MM.1S (cell line): ENCODE measurements around the gene EEF1A1.
"Not testable (repeated sequence)": the region's sequence is repeated elsewhere in the genome, so short reads cannot be mapped to it uniquely, and the experiment has no call there.

Experiments used
- EZH2 ChIP-seq: fragments of 300-600 bp; sonication (generic); optimal IDR thresholded peaks from 2 replicates; pipeline ENCODE3; 2017; ENCODE audit warnings: low read depth, mild to moderate bottlenecking, antibody characterized with exemption, low read length, mixed read lengths
- EZH2phosphoT487 ChIP-seq: fragments of 300-600 bp; sonication (generic); IDR thresholded peaks from 2 replicates; pipeline ENCODE4 v1.6.1; 2018; ENCODE audit warnings: antibody characterized with exemption, low read length
- TF ChIP-seq, protein P1 (sequence below): fragments of 300-600 bp; sonication (generic); IDR thresholded peaks from 2 replicates; pipeline ENCODE4 v1.5.1; 2016; ENCODE audit warnings: antibody characterized with exemption, low read length, mixed read lengths

DNA sequence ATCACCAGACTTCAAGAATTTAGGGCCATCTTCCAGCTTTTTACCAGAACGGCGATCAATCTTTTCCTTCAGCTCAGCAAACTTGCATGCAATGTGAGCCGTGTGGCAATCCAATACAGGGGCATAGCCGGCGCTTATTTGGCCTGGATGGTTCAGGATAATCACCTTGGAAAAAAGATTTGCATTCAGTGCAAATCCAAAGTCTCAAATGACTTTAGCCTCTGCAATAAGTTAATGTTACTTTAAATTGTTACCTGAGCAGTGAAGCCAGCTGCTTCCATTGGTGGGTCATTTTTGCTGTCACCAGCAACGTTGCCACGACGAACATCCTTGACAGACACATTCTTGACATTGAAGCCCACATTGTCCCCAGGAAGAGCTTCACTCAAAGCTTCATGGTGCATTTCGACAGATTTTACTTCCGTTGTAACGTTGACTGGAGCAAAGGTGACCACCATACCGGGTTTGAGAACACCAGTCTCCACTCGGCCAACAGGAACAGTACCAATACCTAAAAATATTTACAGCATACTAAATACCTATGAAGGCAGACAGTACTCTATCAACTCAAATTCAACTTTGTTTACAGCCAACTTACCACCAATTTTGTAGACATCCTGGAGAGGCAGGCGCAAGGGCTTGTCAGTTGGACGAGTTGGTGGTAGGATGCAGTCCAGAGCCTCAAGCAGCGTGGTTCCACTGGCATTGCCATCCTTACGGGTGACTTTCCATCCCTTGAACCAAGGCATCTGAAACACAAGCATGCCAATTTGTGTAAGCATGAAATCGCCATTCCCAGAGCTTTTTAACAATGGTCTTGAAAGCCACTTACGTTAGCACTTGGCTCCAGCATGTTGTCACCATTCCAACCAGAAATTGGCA, 2.5 kb downstream of the EEF1A1 start:
- TF ChIP-seq EZH2, EZH2phosphoT487: not testable (repeated sequence)
- TF ChIP-seq, protein P1, sequence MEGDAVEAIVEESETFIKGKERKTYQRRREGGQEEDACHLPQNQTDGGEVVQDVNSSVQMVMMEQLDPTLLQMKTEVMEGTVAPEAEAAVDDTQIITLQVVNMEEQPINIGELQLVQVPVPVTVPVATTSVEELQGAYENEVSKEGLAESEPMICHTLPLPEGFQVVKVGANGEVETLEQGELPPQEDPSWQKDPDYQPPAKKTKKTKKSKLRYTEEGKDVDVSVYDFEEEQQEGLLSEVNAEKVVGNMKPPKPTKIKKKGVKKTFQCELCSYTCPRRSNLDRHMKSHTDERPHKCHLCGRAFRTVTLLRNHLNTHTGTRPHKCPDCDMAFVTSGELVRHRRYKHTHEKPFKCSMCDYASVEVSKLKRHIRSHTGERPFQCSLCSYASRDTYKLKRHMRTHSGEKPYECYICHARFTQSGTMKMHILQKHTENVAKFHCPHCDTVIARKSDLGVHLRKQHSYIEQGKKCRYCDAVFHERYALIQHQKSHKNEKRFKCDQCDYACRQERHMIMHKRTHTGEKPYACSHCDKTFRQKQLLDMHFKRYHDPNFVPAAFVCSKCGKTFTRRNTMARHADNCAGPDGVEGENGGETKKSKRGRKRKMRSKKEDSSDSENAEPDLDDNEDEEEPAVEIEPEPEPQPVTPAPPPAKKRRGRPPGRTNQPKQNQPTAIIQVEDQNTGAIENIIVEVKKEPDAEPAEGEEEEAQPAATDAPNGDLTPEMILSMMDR, result not testable (repeated sequence)
